GM13977 (cell line): Measurements from ENCODE around the gene NNMT.

ENCODE experiments used
- DNase-seq: peaks from one replicate; pipeline ENCODE4 v3.0.0; 2012; ENCODE audit warnings: low spot score
- CTCF ChIP-seq: IDR thresholded peaks from 2 replicates; pipeline ENCODE4 v1.5.1; 2012; ENCODE audit warnings: mild to moderate bottlenecking, control low read depth; ENCODE audit not compliant: insufficient read depth; ENCODE audit errors: extremely low read depth, missing control alignments
- in situ Hi-C: fragments of 300-500 bp; cut with MboI; formaldehyde crosslinking; loops from one replicate; pipeline ENCODE4 v1.12.0; 2022; ENCODE audit warnings: low sequenced_read_pairs, low pct_unique_long_range_greater_than_20kb, mixed read lengths, inconsistent platforms; ENCODE audit not compliant: unreplicated experiment

NNMT gene

GRCh38 chr11:114257621-114258558 lies 38.3 kb upstream of the NNMT start:
- peak; percentile 9 for DNase-seq
- no peak for TF ChIP-seq CTCF
- in situ Hi-C loops = loop anchor here (25.0 kb wide), 2 partner anchors 371 to 446 kb away; partner anchors contain the start of gene USP28

GRCh38 chr11:114258696-114259095 lies 37.5 kb upstream of the NNMT start:
- TF ChIP-seq CTCF = no peak
- peak; percentile 8 for DNase-seq
- in situ Hi-C loops = loop anchor here (25.0 kb wide), 2 partner anchors 371 to 446 kb away; partner anchors contain the start of gene USP28

GRCh38 chr11:114259124-114259526 lies 37.1 kb upstream of the NNMT start:
- no peak for TF ChIP-seq CTCF
- DNase-seq = no peak
- in situ Hi-C loops = loop anchor here (25.0 kb wide), 2 partner anchors 372 to 447 kb away; partner anchors contain the start of gene USP28

GRCh38 chr11:114259551-114259983 lies 36.6 kb upstream of the NNMT start:
- TF ChIP-seq CTCF = no peak
- in situ Hi-C loops = loop anchor here (25.0 kb wide), 2 partner anchors 372 to 447 kb away; partner anchors contain the start of gene USP28
- DNase-seq = no peak

- TF ChIP-seq CTCF = no peak
- no peak for DNase-seq
- in situ Hi-C loops = loop anchor here (25.0 kb wide), 2 partner anchors 373 to 448 kb away; partner anchors contain the start of gene USP28
These were observed 36.1 kb upstream of the NNMT start for GRCh38 chr11:114260077-114260476.

GRCh38 chr11:114260483-114260882 lies 35.7 kb upstream of the NNMT start:
- in situ Hi-C loops = loop anchor here (25.0 kb wide), 2 partner anchors 373 to 448 kb away; partner anchors contain the start of gene USP28
- TF ChIP-seq CTCF = no peak
- peak; percentile 10 for DNase-seq
